Heart right ventricle (tissue), 16 donors: ENCODE results near the gene C22orf31. TPM values are rescaled to one million over a fixed set of nuclear protein-coding genes. Genes with fewer than 3 reads are reported as not detected.
A peak's percentile ranks its signal among the peaks of the same experiment; 100 is the strongest.

Experiments used
- ATAC-seq, 8 donors: fragments of 200-7000 bp; cut with Tn5 transposase; one replicate each; pipeline ENCODE4 v1.9.1; 2020; ENCODE audit warnings: mild to moderate bottlenecking in 8 of 8, moderate library complexity in 8 of 8, moderate number of reproducible peaks in 1 of 8
- DNase-seq, 2 donors: peaks; one replicate each; pipeline ENCODE4 v3.0.0-alpha.2; 2020
- H3K27ac ChIP-seq, 10 donors: fragments of 200-600 bp; sonication (generic) in 2 of 10; one replicate each; pipeline versions ENCODE4 v1.5.0 to v1.8.0; 2020 to 2022; ENCODE audit warnings: mild to moderate bottlenecking in 3 of 10
- H3K27me3 ChIP-seq, 7 donors: fragments of 200-600 bp; one replicate each; pipeline ENCODE4 v1.8.0; 2021 to 2022; ENCODE audit warnings: mild to moderate bottlenecking in 2 of 7
- H3K36me3 ChIP-seq, 9 donors: fragments of 200-600 bp; sonication (generic) in 1 of 9; one replicate each; pipeline versions ENCODE4 v1.5.0 to v1.8.0; 2020 to 2022; ENCODE audit warnings: mild to moderate bottlenecking in 2 of 9
- H3K4me1 ChIP-seq, 9 donors: fragments of 200-600 bp; sonication (generic) in 1 of 9; one replicate each; pipeline versions ENCODE4 v1.5.0 to v1.8.0; 2020 to 2022; ENCODE audit warnings: mild to moderate bottlenecking in 4 of 9
- H3K4me3 ChIP-seq, 10 donors: fragments of 200-600 bp; sonication (generic) in 2 of 10; one replicate each; pipeline versions ENCODE4 v1.5.0 to v1.8.0; 2020 to 2022; ENCODE audit warnings: mild to moderate bottlenecking in 7 of 10, moderate library complexity in 2 of 10
- H3K9me3 ChIP-seq, 11 donors: fragments of 200-600 bp in 10 of 11; sonication (generic) in 2 of 11; one replicate each; pipeline versions ENCODE4 v1.5.0 to v1.8.0; 2013 to 2022; ENCODE audit warnings: mild to moderate bottlenecking in 2 of 11, control low read depth in 1 of 11, moderate library complexity in 1 of 11
- WGBS, 2 donors: extraction: QIAGEN DNeasy Blood & Tissue Kit; methylation state at CpG; one replicate each; pipeline ENCODE4 v1.1.7; 2013; ENCODE audit warnings: inconsistent platforms in 1 of 2; 5-methylcytosine and 5-hydroxymethylcytosine counted together
- intact Hi-C, 10 donors: fragments of 100-400 bp; cut with DNase I; formaldehyde crosslinking; loops; one replicate each; pipeline versions ENCODE4 v1.11.1 to v1.14.2; 2022
- polyA plus RNA-seq, 2 donors: library from polyadenylated mRNA; stranded (reverse); fragments of 200-250 nt; gene quantifications; one replicate each; pipeline ENCODE4 v1.2.3, GENCODE V29; 2013
- total RNA-seq, 10 donors: library from RNA; stranded (reverse); fragmentation: NEBNext Ultra II Directional in 3 of 10; extraction: Animal tissue kit (Norgen Biotek cat#: 25700) in 3 of 10; gene quantifications; one replicate each; pipeline versions ENCODE4 v1.2.1 to v1.2.4, GENCODE V29; 2021 to 2023
- TF ChIP-seq, protein P1 (sequence below), 9 donors: fragments of 200-600 bp; sonication (generic) in 2 of 9; IDR thresholded peaks; one replicate each; pipeline versions ENCODE4 v1.5.0 to v1.8.0; 2021 to 2022; ENCODE audit warnings: antibody characterized with exemption in 9 of 9, mild to moderate bottlenecking in 5 of 9, moderate library complexity in 1 of 9
- donor health status: Arrhythmogenic right ventricular cardiomyopathy.
- donor health status: ischemic (EF 13 %, LVEDD 7.1; RV severe dilation, severe dysfunction).
- donor health status: healthy with polysubstance abuse.
- donor health status: DM: no; HTN: yes; CAD: no.
- donor health status: DM: no; HTN: no; CAD: no.
- donor health status: ischemic (EF 25% LVEDD 6.9; RV normal size, moderate dysfunction).
- donor health status: ischemic (EF 25% LVEDD 5.7; RV mildly dilated, moderate dysfunction).
- donor health status: healthy.
- donor health status: DM: yes; HTN: yes; CAD: no.
- donor health status: Ischemic cardiomyopathy.
- donor health status: ischemic (EF 35%, LVEDD 5.7; RV mildly dilated, moderate dysfunction).
- donor health status: nonischemic (EF 11% LVEDD 7.7; RV severe dilation, severe dysfunction).
- donor health status: DM: yes; HTN: yes; CAD: no.
- donor health status: PGD.
- donor health status: ischemic (EF 29% LVEDD 5.4; RV normal size, mild dysfunction).
- donor health status: nonischemic (EF 23%, LVEDD 6.1; RV moderate dilation, normal function).

Gene C22orf31
- total and polyA plus RNA-seq, 12 donors, result 0.24 TPM; not detected in 11

DNA sequence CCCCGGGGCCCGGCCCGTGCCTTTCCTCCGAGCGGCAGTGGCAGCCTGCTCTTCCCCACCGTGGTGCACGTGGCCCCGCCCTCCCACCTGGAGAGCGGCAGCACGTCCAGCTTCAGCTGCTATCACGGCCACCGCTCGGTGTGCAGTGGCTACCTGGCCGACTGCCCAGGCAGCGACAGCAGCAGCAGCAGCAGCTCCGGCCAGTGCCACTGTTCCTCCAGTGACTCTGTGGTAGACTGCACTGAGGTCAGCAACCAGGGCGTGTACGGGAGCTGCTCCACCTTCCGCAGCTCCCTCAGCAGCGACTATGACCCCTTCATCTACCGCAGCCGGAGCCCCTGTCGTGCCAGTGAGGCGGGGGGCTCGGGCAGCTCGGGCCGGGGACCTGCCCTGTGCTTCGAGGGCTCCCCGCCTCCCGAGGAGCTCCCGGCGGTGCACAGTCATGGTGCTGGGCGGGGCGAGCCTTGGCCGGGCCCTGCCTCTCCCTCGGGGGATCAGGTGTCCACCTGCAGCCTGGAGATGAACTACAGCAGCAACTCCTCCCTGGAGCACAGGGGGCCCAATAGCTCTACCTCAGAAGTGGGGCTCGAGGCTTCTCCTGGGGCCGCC is 11.9 kb downstream of the C22orf31 start:
- TF ChIP-seq, protein P1, sequence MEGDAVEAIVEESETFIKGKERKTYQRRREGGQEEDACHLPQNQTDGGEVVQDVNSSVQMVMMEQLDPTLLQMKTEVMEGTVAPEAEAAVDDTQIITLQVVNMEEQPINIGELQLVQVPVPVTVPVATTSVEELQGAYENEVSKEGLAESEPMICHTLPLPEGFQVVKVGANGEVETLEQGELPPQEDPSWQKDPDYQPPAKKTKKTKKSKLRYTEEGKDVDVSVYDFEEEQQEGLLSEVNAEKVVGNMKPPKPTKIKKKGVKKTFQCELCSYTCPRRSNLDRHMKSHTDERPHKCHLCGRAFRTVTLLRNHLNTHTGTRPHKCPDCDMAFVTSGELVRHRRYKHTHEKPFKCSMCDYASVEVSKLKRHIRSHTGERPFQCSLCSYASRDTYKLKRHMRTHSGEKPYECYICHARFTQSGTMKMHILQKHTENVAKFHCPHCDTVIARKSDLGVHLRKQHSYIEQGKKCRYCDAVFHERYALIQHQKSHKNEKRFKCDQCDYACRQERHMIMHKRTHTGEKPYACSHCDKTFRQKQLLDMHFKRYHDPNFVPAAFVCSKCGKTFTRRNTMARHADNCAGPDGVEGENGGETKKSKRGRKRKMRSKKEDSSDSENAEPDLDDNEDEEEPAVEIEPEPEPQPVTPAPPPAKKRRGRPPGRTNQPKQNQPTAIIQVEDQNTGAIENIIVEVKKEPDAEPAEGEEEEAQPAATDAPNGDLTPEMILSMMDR (IDR thresholded peaks at IDR 0.05), result no peak
- 93% methylated on average over 35 to 38 of the region's 38 CpGs for whole genome bisulfite sequencing, 2 donors
- no peak overlapping the region for H3K27ac ChIP-seq
- no peaks in the 10 kb centered on the region for H3K4me1 ChIP-seq
- no peaks in the 10 kb centered on the region for H3K9me3 ChIP-seq
- intact Hi-C loops, result loop anchor here in 8 of 10 donors (10.0 kb wide), 4 partner anchors 105 to 445 kb away; no protein-coding TSS in a partner anchor
- H3K4me3 ChIP-seq, result no peak overlapping the region
- ATAC-seq, result no peak
- DNase-seq, result no peak
- no peaks in the 10 kb centered on the region for H3K27me3 ChIP-seq
- peaks cover 0 to 62% (median 8%) of the 10 kb centered on the region in 9 donors for H3K36me3 ChIP-seq

DNA sequence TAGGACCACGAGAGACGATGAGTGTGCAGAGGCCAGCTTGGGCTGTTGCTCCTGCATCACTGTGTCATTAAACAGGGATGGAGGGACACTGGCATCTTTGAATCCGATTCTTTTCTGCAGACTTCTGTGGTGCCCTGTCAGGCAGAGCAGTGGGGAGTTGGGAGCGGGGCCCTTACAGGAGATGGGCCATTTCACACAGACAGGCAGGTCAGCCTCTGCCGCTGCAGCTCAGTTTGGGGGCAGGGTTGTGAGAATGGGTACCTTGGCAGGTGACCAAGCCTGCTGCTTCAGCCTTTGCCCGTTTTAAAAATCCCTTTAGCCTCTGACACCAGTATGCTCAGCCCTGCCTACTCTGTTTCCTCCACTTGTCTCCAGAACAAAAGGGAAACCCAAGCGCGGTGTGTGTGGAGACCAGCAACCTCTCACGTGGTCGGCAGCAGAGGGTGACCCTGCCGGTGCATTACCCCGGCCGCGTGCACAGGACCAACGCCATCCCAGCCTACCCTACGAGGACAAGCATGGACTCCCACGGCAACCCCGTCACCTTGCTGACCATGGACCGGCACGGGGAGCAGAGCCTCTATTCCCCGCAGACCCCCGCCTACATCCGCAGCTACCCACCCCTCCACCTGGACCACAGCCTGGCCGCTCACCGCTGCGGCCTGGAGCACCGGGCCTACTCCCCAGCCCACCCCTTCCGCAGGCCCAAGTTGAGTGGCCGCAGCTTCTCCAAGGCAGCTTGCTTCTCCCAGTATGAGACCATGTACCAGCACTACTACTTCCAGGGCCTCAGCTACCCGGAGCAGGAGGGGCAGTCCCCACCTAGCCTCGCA is 12.6 kb downstream of the C22orf31 start:
- H3K27ac ChIP-seq, result no peak overlapping the region
- DNase-seq (no peak), ATAC-seq (no peak)
- H3K27me3 ChIP-seq, result no peaks in the 10 kb centered on the region
- H3K36me3 ChIP-seq, result peaks cover 0 to 69% (median 8%) of the 10 kb centered on the region in 9 donors
- WGBS, 2 donors, result 95% methylated on average over 31 of the region's 31 CpGs
- no peak overlapping the region for H3K4me3 ChIP-seq
- no peaks in the 10 kb centered on the region for H3K9me3 ChIP-seq
- intact Hi-C loops, result loop anchor here in 7 of 10 donors (10.0 kb wide), 3 partner anchors 106 to 444 kb away; no protein-coding TSS in a partner anchor
- H3K4me1 ChIP-seq, result peaks cover 0 to 4% (median 0%) of the 10 kb centered on the region in 9 donors
- TF ChIP-seq, protein P1 (IDR thresholded peaks at IDR 0.05), result no peak

DNA sequence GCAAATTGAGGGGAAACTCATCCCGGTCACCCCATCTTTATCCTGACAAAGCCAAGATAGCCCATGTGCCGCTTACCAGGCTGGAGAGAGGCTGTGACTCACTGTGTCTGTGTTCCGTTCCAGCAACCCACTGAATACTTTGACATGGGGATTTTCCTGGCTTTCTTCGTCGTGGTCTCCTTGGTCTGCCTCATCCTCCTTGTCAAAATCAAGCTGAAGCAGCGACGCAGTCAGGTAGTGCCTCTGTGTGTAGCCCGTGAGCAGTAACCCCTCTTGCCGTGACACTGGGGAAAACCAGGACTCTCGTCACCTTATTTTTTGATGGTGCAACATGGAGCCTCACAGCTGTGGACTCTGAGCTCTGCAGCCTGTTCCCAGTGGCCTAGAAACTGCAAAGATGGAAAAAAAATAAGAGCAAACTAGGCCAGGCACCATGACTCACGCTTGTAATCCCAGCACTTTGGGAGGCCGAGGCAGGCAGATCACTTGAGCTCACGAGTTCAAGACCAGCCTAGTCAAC is 16.9 kb downstream of the C22orf31 start:
- intact Hi-C loops, result loop anchor here in 8 of 10 donors (5.0 to 10.0 kb wide), 6 partner anchors 110 to 442 kb away; no protein-coding TSS in a partner anchor
- 88 to 92% methylated on average over 13 of the region's 13 CpGs for WGBS, 2 donors
- ATAC-seq, result peak in 4 of 8 donors; percentile 5 to 55 (median 44)
- H3K27me3 ChIP-seq, result no peaks in the 10 kb centered on the region
- peaks cover 0 to 14% (median 4%) of the 10 kb centered on the region in 9 donors for H3K4me1 ChIP-seq
- H3K27ac ChIP-seq, result peak overlapping the region in 4 of 10 donors; percentile 10 to 52 (median 33)
- no peaks in the 10 kb centered on the region for H3K9me3 ChIP-seq
- DNase-seq, result no peak
- H3K36me3 ChIP-seq, result peaks cover 0 to 63% (median 2%) of the 10 kb centered on the region in 9 donors
- TF ChIP-seq, protein P1 (IDR thresholded peaks at IDR 0.05), result no peak
- no peak overlapping the region for H3K4me3 ChIP-seq

DNA sequence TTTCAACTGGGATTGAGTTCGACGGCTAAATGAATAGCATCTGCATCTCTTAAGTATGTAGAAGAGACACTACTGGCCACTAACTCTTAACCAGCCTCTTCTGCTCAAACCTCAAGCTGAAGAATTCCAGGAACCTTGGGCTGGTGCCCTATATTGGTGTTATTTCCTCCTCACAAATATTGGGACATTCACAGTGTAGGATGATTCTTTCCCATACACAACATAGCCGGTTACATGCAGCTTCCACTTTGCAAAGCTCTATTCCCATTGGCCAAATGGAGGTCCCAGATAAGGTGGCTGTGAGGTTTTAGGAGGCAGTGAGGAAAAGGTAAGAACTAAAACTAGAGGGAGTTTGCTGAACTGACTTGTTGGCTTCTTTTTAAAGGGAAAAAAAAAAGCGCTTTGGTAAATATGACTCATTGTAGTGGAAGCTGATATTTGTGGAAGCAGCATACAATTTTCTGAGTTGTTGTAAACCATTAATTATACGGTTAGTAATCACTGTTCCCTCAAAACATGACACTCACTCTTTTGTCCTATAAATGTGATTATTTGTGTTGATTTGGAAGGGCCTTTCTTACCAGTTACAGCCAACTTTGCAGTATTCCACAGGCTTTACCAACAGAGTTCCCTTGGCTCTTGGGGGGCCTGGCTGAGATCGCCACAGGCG is 17.6 kb downstream of the C22orf31 start:
- Histone ChIP-seq H3K36me3 (peaks cover 0 to 56% (median 0%) of the 10 kb centered on the region in 9 donors), H3K4me1 (peaks cover 0 to 14% (median 4%) of the 10 kb centered on the region in 9 donors), H3K27ac (peak overlapping the region in 4 of 10 donors; percentile 10 to 52 (median 33)), H3K4me3 (no peak overlapping the region), H3K27me3 (no peaks in the 10 kb centered on the region), H3K9me3 (no peaks in the 10 kb centered on the region)
- no peak for ATAC-seq
- no peak for DNase-seq
- TF ChIP-seq, protein P1 (IDR thresholded peaks at IDR 0.05), result no peak
- WGBS, 2 donors, result 90% methylated on average over 7 of the region's 7 CpGs
- intact Hi-C loops, result loop anchor here in 8 of 10 donors (5.0 to 10.0 kb wide), 6 partner anchors 111 to 442 kb away; no protein-coding TSS in a partner anchor
